ENCODE results near the gene FAM174B.

DNA sequence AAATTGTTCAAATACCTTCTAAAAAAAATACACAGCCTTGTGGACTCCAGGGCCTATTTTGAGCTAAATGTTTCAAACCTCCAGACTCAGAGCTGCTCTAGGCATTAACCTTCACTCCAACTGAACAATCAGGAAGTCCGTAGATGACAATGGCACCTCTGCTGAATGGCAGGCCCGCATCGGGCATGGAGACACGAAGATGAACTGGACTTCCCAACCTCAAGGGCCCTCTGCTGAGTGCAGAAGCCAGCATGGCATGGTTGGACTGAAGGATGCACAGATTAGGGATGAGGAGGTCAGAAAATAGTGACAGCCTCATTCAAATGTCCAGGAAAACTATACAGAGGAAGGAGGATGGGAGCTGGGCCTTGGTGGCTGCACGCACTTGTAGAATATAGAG, 2.2 kb downstream of the FAM174B start:
- TF ChIP-seq POLR2AphosphoS5 (IDR thresholded peaks at IDR 0.05; ENCODE audit: borderline replicate concordance, low read depth, low read length) (no peak), FOXP2 (optimal IDR thresholded peaks at IDR 0.05; ENCODE audit: control extremely low read depth, extremely low read length, insufficient read depth) (no peak), EZH2 (IDR thresholded peaks at IDR 0.05) (no peak)
